GM21528 (cell line): ENCODE measurements around the gene ACVRL1.

ENCODE experiments used
- ATAC-seq: cut with Tn5 transposase; IDR thresholded peaks from one replicate; pipeline ENCODE4 v1.9.1; 2021; ENCODE audit warnings: mild to moderate bottlenecking, moderate library complexity; ENCODE audit not compliant: unreplicated experiment, low FRiP score

ACVRL1 gene

GRCh38 chr12:51895378-51896135 is 11.7 kb upstream of the ACVRL1 start:
- no peak for ATAC-seq

GRCh38 chr12:51896236-51896635 is 11.1 kb upstream of the ACVRL1 start:
- ATAC-seq = no peak

- ATAC-seq = no peak
Measured at GRCh38 chr12:51897181-51897580, 10.1 kb upstream of the ACVRL1 start.

- no peak for ATAC-seq
Measured at GRCh38 chr12:51898506-51898905, 8.8 kb upstream of the ACVRL1 start.

- ATAC-seq = no peak
Measured at GRCh38 chr12:51898937-51899336, 8.4 kb upstream of the ACVRL1 start.

DNA sequence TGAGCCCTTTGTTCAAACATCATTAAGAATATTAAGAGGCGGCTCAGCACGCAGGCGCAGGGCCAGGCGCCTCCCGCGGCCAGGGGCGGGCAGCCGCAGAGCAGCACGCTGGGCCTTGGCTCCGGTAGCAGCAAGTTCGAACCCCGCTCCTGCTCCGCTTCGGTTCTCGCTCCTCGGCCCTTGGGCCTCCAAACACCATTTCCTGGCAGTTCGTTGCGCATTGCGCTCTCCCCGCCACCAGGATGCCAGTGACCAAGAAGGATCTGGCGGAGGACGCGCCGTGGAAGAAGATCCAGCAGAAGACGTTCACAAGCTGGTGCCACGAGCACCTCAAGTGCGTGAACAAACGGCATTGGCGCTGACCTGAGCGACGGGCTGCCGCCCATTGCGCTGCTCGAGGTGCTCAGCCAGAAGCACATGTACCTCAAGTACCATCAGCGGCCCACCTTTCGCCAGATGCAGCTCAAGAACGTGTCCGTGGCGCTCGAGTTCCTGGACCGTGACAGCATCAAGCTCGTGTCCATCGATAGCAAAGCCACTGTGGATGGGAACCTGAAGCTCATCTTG is 6.9 kb upstream of the ACVRL1 start:
- no peak for ATAC-seq

GRCh38 chr12:51901121-51901817 is 6.0 kb upstream of the ACVRL1 start:
- ATAC-seq = no peak

- ATAC-seq = no peak
Measured at GRCh38 chr12:51901881-51902280, 5.4 kb upstream of the ACVRL1 start.

- ATAC-seq = no peak
Measured at GRCh38 chr12:51904951-51905470, 2.3 kb upstream of the ACVRL1 start.

- ATAC-seq = no peak
Measured at GRCh38 chr12:51905471-51906429, 1.6 kb upstream of the ACVRL1 start.

- ATAC-seq = no peak
Measured at GRCh38 chr12:51906430-51907082, 748 bp upstream of the ACVRL1 start.

- ATAC-seq = no peak
Measured at GRCh38 chr12:51907856-51908425, 637 bp downstream of the ACVRL1 start.

GRCh38 chr12:51908876-51909592 is 1.7 kb downstream of the ACVRL1 start:
- no peak for ATAC-seq

GRCh38 chr12:51910168-51910567 is 2.9 kb downstream of the ACVRL1 start:
- ATAC-seq = no peak

DNA sequence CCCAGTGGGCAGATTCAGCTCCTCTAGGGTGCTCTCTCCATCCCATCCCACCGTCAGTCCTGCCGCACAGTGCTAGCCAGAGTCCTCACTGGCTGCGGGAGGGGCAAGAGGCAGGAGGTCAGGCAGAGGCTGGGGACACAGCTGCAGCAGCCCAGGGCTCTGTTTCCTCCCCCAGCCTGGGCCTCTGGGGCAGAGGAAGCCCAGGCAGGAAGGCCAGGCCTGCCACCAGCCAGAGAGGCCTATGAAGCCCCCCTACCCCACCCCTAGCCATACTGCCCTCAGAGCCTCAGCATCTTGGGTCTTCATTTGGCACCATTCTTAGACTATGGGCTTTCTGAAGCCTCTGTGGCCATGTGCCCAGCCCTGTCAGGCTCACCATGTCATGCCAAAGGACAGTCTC is 3.4 kb downstream of the ACVRL1 start:
- ATAC-seq = no peak

DNA sequence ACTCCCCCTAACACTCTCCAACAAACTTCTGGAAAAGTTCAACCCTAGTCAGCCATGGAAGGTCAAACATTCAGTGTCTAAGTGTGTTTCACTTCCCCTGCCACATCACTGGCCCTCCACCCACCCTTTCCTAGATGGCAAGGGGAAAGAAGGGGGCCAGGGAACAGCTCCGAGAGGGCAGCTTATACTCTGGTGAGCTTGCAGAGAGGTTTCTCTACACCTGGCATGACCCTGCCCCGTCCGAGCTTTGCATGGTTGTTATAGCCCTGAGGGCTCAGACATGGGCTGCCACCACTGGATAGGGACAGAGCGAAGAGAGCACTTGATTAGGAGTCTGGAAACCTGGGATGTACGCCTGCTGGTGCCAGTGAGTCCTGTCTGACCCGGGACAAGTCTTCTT is 4.0 kb downstream of the ACVRL1 start:
- no peak for ATAC-seq

DNA sequence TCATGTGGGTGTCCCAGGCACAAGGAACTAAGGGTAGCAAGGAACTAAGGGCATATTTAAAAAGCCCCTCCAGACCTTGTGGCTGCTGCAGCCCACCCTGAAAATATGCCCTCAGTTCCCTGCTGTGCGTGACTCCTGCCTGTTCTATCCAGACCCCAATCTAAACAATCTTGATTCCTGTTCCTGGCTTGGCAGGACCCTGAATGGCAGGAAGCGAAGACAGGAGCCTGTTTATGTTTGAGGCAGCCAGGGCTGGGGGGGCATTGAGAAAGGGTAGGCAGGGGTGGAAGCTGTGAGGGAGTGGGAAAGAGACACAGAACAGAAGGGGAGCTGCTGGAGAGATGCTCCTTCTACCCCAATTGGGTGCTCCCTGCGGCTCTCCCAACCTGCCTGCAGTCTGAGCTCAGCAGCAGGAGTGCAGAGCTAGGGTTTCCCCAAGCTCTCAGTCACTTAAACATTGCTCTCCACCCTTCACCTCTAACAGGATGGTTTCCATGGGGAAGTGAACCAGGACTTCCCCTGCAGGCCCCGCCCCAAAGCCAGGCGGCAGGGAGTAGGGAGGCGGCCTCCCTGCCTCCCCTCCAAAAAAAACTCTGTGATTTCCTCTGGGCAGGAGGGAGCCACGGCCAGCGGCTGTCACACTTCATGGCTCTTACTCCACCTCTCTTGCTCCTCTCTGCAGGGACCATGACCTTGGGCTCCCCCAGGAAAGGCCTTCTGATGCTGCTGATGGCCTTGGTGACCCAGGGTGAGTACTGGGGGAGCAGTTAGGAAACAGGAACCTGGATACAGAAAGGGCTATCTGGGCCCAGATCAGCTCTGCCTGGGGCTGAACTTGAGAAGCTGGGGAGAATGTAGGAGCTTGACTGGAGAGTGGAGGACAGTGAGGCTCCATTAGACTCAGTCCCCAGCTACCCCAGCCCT is 4.7 kb downstream of the ACVRL1 start:
- no peak for ATAC-seq
